HFF-Myc (cell line): ENCODE data around the gene SEH1L.
"Not testable (repeated sequence)": the region's sequence is repeated elsewhere in the genome, so short reads cannot be mapped to it uniquely, and the experiment has no call there.

Source experiments
- DNase-seq: peaks from one replicate; pipeline ENCODE4 v3.0.0-alpha.2; 2011; ENCODE audit warnings: low read depth; ENCODE audit errors: extremely low read depth
- H3K4me3 ChIP-seq: replicated peaks from 2 replicates; pipeline ENCODE4 v1.5.1; 2011; ENCODE audit warnings: low read depth, mild to moderate bottlenecking, control low read depth, low read length
- TF ChIP-seq, protein P1 (sequence below): IDR thresholded peaks from 2 replicates; pipeline ENCODE4 v1.5.1; 2012; ENCODE audit warnings: mild to moderate bottlenecking, low read depth, low read length, control low read depth; ENCODE audit errors: missing control alignments

SEH1L gene

DNA sequence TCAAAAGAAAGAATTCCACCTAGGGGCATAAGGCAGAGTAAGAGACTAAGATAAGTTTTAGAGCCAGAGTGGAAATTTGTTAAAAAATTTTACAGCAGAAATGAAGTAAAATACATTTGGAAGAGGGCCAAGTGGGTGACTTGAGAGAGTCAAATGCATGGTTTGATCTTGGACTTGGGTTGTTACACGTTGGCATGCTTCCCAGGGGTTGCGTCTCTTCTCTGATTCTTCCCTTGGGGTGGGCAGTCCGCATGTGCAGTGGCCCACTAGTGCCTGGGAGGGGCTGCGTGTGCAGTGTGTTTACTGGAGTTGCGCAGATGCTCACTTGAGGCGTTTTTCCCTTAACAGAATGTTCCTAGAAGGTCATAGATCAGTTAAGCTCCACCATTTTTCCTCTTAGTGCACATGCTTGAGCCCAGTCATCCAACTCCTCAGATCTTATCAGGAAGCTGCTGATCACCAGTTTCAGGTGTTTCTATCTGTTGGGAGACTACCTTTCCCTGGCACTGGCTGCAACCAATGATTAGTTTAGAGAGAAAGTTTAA is 13.1 kb downstream of the SEH1L start:
- H3K4me3 ChIP-seq: no peak overlapping the region
- TF ChIP-seq, protein P1, sequence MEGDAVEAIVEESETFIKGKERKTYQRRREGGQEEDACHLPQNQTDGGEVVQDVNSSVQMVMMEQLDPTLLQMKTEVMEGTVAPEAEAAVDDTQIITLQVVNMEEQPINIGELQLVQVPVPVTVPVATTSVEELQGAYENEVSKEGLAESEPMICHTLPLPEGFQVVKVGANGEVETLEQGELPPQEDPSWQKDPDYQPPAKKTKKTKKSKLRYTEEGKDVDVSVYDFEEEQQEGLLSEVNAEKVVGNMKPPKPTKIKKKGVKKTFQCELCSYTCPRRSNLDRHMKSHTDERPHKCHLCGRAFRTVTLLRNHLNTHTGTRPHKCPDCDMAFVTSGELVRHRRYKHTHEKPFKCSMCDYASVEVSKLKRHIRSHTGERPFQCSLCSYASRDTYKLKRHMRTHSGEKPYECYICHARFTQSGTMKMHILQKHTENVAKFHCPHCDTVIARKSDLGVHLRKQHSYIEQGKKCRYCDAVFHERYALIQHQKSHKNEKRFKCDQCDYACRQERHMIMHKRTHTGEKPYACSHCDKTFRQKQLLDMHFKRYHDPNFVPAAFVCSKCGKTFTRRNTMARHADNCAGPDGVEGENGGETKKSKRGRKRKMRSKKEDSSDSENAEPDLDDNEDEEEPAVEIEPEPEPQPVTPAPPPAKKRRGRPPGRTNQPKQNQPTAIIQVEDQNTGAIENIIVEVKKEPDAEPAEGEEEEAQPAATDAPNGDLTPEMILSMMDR: no peak
- no peak for DNase-seq

DNA sequence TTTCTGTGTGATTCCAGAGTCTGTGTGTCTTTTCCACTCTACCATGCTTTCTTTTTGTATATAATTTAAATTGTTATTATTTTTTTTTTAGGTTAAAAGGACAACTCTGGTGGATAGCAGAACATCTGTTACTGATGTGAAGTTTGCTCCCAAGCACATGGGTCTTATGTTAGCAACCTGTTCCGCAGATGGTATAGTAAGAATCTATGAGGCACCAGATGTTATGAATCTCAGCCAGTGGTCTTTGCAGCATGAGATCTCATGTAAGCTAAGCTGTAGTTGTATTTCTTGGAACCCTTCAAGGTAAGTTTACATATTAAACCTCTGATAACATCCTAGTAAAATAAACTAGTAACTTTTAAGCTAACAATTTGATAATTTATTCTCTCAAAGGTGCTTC is 15.3 kb downstream of the SEH1L start:
- TF ChIP-seq, protein P1: no peak
- peak; percentile 54 for DNase-seq
- H3K4me3 ChIP-seq: no peak overlapping the region

DNA sequence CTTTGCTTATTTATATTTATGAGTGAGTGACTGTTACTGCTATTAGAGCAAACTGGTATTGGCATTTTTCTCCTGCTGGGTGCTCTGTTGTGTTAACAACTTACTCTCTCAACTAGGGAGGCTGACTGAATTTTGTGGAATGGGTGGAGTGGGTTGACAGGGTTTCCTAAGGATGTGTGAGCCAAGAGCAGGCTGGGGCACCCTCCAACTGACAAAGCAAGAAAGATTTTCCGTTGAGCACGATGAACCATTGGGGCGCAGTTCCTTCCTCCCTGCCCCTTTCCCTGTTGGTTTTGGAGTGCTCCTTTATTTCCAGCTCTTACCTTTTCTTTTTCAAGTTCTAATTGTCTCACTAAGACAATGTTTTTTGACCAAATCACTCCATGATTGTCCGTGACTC is 20.3 kb downstream of the SEH1L start:
- no peak overlapping the region for H3K4me3 ChIP-seq
- no peak for DNase-seq
- TF ChIP-seq, protein P1: no peak

DNA sequence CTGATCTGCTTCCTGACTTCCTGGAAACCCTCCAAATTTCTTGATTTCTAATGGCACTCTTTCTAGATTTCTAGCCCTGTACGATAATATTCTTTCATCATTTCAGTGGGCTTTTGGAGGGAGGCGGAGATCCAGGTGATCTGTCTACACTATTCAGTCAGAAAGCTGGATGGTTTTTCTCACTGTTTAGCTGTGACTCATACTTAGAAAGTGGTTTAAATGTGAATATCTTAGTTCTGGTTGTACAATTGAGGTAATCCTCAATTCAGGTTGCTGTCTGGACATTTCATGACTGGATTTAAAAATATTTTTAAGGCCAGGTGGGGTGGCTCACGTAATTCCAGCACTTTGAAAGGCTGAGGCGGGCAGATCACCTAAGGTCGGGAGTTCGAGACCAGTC is 20.8 kb downstream of the SEH1L start:
- H3K4me3 ChIP-seq: no peak overlapping the region
- TF ChIP-seq, protein P1: no peak
- no peak for DNase-seq

DNA sequence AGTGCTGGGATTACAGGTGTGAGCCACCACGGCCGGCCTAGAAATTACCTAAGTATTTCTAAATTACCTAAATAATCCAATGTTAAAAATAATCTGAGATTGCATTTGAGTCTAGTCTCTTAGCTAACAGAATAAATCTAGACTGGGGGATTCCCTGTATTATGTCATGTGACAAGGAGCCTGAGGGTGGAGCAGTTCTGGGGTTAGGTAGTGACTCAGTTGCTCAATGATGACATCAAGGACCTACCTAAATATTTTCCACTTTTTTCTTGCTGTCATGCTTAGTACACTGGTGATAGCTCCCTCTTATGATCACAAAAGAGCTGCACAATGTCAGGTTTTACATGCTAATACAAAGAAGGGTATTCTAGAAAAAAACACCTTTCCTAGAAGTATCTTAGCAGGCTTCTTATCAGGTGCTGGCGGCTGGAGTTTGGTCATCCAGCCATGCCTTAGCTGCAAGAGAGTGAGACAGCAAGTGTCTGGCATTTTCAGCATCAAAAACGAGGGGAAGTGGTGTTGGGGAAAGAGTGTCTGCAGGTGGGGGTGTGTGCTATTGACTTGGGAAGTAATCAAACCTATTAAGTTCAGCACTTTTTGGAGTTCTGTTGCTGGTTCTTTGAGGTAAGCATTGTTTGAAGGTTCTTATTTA is 25.9 kb downstream of the SEH1L start:
- DNase-seq: no peak
- TF ChIP-seq, protein P1: no peak
- H3K4me3 ChIP-seq: no peak overlapping the region

DNA sequence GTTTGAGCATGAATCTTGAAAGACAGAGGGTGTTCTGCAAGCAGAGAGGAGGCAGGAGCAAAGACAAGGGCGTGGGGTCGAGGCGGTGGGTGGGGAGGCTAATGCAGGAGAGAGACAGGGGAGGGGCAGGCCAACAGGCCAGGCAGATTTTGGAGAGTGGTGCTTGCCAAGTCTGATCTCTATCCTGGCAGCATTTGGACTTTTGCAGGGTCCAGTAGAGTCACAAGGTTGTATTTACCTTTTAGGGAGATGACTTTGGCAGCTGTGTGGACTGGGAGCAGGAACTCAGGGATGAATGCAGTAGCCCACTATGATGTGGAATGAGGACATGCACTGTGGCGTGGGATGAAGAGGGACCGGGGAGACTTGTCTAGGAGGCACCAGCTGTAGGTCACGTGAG is 27.7 kb downstream of the SEH1L start:
- TF ChIP-seq, protein P1: no peak
- no peak for DNase-seq

DNA sequence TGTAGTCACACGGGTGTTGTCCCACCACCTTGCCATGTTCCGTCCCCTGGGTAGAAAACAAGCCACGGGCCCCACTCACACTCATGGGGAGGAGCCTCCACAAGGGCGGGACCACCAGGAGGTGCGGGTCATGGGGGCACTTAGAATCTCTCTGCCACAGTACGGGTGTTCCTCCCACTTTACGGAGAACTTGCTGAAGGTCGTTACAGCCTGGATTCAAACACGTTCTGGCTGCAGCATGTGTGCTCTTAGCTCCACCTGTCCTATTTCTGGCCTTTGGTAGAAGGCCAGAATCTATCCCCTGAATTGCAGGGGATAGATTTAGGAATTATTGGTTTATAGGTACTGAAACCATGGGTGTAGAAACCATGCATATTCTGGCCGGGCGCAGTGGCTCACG is 28.5 kb downstream of the SEH1L start:
- no peak for DNase-seq
- no peak overlapping the region for H3K4me3 ChIP-seq
- TF ChIP-seq, protein P1: no peak

More for the DNA sequence above, 27.7 kb downstream of the SEH1L start:
- no peak overlapping the region for H3K4me3 ChIP-seq

DNA sequence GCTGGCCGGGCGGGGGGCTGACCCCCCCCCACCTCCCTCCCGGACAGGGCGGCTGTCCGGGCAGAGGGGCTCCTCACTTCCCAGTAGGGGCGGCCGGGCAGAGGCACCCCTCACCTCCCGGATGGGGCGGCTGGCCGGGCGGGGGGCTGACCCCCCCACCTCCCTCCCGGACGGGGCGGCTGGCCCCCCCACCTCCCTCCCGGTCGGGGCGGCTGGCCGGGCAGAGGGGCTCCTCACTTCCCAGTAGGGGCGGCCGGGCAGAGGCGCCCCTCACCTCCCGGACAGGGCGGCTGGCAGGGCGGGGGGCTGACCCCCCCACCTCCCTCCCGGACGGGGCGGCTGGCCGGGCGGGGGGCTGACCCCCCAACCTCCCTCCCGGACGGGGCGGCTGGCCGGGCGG is 32.3 kb downstream of the SEH1L start:
- H3K4me3 ChIP-seq, DNase-seq: not testable (repeated sequence)
